Prostate gland (tissue), 2 donors: ENCODE data around the gene MSANTD7.

Source experiments
- CTCF ChIP-seq, 4 experiments: fragments of 200-600 bp in 2 of 4; fragments of 450-650 bp in 2 of 4; sonication (generic) in 2 of 4; IDR thresholded peaks; 1 replicate in 3 of 4; 2 replicates in 1 of 4; pipeline ENCODE4 v1.5.1; 2016 to 2019; ENCODE audit warnings: antibody characterized with exemption in 4 of 4, mild to moderate bottlenecking in 2 of 4, moderate library complexity in 2 of 4
- POLR2A ChIP-seq: fragments of 450-650 bp; IDR thresholded peaks from one replicate; pipeline ENCODE4 v1.6.1; 2016; ENCODE audit warnings: antibody characterized with exemption, mild to moderate bottlenecking
- POLR2AphosphoS5 ChIP-seq: sonication (generic); formaldehyde crosslinking; IDR thresholded peaks from one replicate; pipeline ENCODE4 v1.6.1; 2017; ENCODE audit warnings: antibody characterized with exemption

- TF ChIP-seq POLR2A (no peak), CTCF (IDR thresholded peaks at IDR 0.05) (no peak), POLR2AphosphoS5 (no peak)
These were observed 26.8 kb upstream of the MSANTD7 start for GRCh38 chr10:14810969-14811953.
